NCI-H146 treated with DMSO at 0.1 percent for 48 hours (cell line): ENCODE results near the gene GATB.

Experiments used
- DNase-seq: peaks from one replicate; lab custom pipeline; 2025; ENCODE audit not compliant: unreplicated experiment; lab: John Stamatoyannopoulos, UW

The GATB gene

DNA sequence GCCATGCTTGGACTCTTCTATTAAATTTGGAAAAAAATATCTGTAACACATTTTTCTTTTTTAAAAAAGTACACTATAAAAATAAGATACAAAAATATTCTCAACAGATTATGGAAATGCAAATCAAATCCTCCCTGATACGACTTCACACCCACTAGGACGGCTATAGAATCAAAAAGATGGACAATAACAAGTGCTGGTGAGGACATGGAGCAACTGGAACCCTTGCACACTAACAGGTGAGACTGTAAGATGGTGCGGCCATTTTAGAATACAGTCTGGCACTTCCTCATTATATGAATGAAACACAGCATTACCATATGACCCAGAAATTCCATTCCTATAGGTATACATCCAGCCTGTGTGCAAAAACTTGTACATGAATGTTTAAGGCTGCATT lies 83.6 kb downstream of the GATB start:
- no peak for DNase-seq

DNA sequence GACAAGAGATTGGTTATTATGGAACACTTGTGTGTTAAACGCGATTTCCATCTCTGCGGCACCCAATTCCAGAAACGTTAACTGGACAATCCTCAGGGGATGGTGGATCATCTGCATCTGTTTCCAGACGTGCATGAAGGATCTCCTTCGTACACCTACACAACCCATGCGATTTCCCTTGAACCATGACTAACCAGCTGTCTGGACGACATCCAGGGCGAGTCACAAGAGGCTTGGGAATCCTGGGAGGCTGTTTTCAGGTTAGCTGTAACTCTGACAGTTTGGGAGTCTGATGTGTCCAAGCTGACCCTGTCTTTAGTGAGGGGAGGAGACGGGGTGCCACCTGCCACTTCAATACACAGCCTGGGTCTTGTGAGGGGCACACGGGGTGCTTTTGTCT lies 84.5 kb downstream of the GATB start:
- no peak for DNase-seq

- DNase-seq: no peak
Measured at GRCh38 chr4:151675411-151675971, 85.3 kb downstream of the GATB start.

GRCh38 chr4:151674804-151675391 lies 85.9 kb downstream of the GATB start:
- no peak for DNase-seq

- DNase-seq: no peak
Measured at GRCh38 chr4:151673908-151674520, 86.8 kb downstream of the GATB start.

DNA sequence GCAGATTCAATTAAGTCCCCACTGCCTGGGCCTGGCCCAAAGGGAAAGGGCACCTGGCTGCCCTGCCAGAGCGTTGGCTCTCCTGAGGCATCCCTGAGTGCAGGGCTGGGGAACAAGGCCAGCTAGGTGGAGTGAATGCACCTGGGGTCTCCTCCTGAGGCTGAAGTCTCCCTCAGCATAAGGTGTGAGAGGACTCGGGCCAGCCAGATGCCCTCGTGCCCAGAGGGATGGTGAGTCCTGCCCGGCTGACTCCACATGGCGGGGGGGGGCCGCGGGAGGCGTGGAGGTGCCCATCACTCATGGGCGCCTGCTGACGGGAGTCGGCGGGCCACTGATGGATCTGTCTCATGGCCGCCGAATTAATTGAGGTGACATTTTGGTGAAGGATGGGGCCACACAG lies 87.8 kb downstream of the GATB start:
- DNase-seq: no peak

DNA sequence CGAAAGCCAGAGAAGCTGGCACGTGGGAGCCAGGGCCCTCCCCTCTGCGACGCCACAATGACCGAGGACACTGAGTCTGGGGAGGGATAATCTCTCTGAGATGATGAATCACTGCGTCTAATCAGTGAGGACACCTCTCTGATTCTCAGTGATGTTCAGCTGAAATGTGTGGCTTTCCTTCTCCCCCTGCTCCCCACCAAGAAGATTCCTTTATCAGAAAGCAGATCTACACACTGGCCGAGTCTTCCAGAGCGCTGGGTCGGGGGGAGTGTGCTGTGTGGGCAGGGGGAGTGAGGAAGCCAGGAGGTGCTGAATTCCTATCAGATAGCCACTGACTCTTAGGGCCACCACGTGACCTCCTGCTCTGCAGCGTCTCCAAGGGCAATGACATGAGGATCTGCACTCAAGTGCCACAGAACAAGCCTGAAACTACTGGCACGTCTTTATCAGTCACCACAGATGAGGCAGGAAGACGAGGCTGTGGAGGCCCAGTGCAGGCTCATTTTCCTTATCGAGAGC lies 89.2 kb downstream of the GATB start:
- DNase-seq: no peak

DNA sequence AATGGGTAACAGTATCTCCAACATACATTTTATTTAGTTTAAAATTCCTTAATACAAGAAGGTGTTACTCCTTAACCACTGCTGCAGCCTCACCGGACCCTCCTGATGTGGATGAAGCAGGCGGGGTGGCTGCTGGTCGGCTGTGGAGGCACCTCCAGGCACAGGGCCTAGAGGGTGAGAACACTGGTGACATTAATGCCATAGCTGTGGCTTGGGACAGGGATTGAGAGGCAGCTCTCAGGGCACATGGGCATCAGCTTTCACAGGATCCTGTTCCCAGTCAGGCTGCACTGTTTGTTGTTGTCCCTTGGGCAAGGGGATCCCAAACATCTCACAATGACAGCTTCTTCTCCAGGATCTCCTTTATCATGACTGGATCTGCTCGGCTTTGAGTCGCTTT lies 90.0 kb downstream of the GATB start:
- no peak for DNase-seq

DNA sequence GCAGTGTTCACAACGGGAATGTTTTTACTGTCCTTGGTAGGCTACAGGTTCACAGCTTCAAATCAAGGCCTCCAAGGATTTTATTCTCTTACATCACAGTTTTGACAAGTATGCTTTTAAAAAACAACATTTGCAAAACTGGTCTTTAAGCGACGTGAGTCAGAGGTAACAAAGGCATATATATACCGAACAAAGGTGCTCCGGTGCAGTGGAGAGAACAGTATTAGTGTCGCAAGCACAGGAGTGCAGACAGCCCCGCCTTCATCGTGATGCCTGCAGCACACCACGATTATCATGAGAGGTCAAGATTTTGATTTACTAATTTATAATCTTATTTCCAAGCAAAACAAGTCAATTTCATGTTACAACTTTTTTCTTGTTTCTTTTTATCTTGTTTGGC lies 90.8 kb downstream of the GATB start:
- DNase-seq: no peak

GRCh38 chr4:151668689-151669402 lies 92.0 kb downstream of the GATB start:
- DNase-seq: no peak

DNA sequence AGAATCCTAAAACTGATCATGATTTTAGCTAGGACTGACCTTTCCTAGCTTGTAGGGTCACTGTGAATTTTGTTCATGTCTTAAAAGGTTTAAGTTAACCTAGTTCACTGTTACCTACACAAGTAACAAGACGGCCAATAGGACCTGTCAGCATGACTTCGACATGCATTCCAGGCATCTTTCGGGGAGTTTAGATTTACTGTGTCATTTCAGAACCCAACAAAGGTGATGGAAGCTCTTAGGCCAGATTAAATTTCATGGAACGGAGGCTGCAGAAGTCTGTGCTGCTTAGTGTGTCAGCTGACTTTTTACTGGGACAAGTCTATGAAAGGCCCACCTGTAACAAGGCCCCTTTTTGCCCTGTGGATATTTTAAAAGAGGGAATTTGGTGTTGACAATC lies 93.1 kb downstream of the GATB start:
- DNase-seq: no peak

- no peak for DNase-seq
Measured at GRCh38 chr4:151667048-151667447, 93.8 kb downstream of the GATB start.

GRCh38 chr4:151666501-151666900 lies 94.3 kb downstream of the GATB start:
- DNase-seq: no peak

DNA sequence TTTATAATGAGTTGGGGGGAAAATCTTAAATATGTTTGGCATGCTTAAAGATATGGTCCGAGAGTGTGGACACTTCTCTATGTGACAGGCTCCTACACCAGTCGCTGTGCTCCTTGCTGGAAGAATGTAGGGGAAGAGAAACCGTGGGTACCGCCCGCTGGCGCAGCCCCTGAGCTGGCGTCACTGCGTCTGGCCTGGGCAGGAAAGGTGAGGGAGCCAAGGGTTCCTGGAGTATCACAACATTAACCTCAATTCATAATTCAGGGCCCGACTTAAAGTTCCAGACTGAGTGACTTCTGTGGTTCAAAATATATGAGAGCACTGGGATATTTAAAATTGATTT lies 95.1 kb downstream of the GATB start:
- no peak for DNase-seq

- DNase-seq: no peak
Measured at GRCh38 chr4:151665022-151665784, 95.6 kb downstream of the GATB start.

DNA sequence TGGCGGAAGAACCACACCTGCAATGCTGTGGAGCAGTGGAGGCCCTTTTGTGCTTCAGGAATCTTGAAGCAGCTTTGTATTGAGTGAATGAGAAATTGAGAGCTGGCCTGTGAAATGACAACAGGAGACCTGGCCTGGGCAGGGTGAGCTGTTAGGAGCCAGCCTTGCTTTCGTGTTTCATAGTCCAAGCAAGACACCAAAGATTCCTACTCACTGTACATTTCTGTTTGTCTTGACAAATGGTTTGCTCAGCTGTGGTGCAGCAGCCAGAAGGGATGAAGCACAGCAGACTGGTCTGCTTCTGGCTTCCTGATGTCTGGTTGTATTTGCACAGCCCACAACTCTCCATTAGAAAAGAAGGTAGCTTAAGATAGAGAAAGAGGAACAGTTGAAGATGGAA lies 96.5 kb downstream of the GATB start:
- DNase-seq: no peak

- no peak for DNase-seq
Measured at GRCh38 chr4:151663109-151663508, 97.7 kb downstream of the GATB start.

DNA sequence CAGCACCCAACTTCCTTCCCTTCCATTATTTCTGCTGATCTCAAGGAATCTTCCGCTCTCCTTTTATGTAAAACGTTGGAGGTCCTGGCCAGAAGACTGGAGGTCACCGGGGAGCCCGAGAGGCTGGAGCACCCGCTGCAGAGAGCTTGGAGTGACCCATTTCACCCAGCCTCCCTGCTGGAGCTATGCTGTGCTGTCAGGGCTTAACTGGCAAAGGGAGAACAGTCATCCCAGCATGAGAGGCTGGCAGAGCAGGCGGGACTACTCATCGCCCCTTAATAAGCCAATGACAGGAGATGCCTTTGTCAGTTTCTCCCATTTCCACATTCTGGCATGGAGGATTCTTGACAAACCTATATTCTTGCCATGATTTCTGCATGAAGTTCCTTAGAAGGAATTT lies 98.9 kb downstream of the GATB start:
- DNase-seq: no peak

GRCh38 chr4:151660676-151661075 lies 100.1 kb downstream of the GATB start:
- no peak for DNase-seq

DNA sequence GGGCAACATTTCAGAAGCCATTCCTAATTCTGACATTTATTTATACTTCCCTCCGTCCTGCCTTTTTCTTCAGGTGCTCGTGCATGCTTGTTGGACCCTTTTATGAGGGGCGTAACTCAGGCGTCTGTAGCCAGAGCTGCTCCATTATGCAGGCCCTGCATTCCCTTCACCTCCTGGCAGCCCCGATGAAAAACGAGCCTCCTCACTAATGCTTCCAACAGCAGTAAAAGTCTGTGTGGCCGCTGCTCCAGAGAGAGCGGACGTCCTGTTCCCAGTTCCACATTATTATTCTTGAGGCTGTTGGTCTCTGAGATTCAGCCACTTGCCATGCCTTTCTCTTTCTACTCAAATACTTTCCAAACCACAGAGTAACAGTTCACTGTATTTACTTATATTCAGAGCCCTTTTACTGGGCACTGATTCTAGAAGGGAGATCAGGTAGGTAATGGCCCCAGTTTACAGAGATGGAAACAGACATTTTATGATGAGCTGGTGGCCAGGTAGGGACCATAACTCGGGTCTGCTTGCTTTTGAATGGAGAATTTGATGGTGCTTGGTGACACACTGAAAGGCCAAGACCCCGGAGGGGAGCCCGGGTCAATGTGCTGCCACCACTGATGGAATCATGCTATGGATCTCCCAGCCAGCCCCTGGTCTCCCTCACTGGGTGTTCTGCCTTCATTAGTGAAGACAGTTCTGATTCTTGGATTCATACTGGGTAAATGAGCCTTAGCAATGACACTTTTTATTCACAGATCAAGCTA lies 101.0 kb downstream of the GATB start:
- no peak for DNase-seq
